Naive thymus-derived CD4-positive, alpha-beta T cell (primary cell): Measurements from ENCODE around the gene DENND10. TPM values are rescaled to one million over a fixed set of nuclear protein-coding genes. Genes with fewer than 3 reads are reported as not detected.

Source experiments
- ATAC-seq: fragments of 150-1000 bp; cut with Tn5 transposase; 2 replicates; pipeline ENCODE4 v1.10.0; 2021; ENCODE audit warnings: mild to moderate bottlenecking, moderate library complexity
- CTCF ChIA-PET: fragments of 350-600 bp; sonication (Branson Sonifier 250); formaldehyde crosslinking; loops from one replicate; lab custom pipeline; 2021; ENCODE audit warnings: antibody characterized with exemption; lab: Charles Lee
- POLR2A ChIA-PET: fragments of 350-600 bp; sonication (Branson Sonifier 250); formaldehyde crosslinking; loops from one replicate; lab custom pipeline; 2021; ENCODE audit warnings: antibody characterized with exemption, inconsistent platforms; lab: Charles Lee
- DNase-seq, 9 donors: peaks; one replicate each; pipeline versions ENCODE4 v3.0.0 to v3.0.0-alpha.2; 2020 to 2022; ENCODE audit warnings: mixed read lengths in 1 of 9
- H3K27ac ChIP-seq: one replicate; pipeline ENCODE4 v1.7.0; 2013; ENCODE audit warnings: mild to moderate bottlenecking, low read depth, low read length, moderate library complexity
- H3K27me3 ChIP-seq, 2 donors: one replicate each; pipeline ENCODE4 v1.7.0; 2013; ENCODE audit warnings: low read length in 2 of 2, mild to moderate bottlenecking in 2 of 2, moderate library complexity in 2 of 2; ENCODE audit not compliant: control insufficient read depth in 2 of 2, insufficient read depth in 2 of 2
- H3K36me3 ChIP-seq, 3 experiments: 1 replicate in 2 of 3; 2 replicates in 1 of 3; pipeline ENCODE4 v1.7.0; 2013; ENCODE audit warnings: low read length in 3 of 3, mild to moderate bottlenecking in 3 of 3, moderate library complexity in 1 of 3; ENCODE audit not compliant: insufficient read depth in 3 of 3, control insufficient read depth in 2 of 3
- H3K4me1 ChIP-seq, 2 donors: one replicate each; pipeline ENCODE4 v1.7.0; 2013; ENCODE audit warnings: low read length in 2 of 2, mild to moderate bottlenecking in 2 of 2, moderate library complexity in 1 of 2; ENCODE audit not compliant: control insufficient read depth in 2 of 2, insufficient read depth in 2 of 2
- H3K4me3 ChIP-seq: 2 replicates; pipeline ENCODE4 v1.7.0; 2013; ENCODE audit warnings: mild to moderate bottlenecking, low read length
- H3K9me3 ChIP-seq, 3 experiments: 1 replicate in 2 of 3; 2 replicates in 1 of 3; pipeline ENCODE4 v1.7.0; 2013; ENCODE audit warnings: low read length in 3 of 3; ENCODE audit not compliant: control insufficient read depth in 2 of 3
- H3K27ac Mint-ChIP-seq, 9 donors: one replicate each; pipeline ENCODE4 v1.8.0; 2020 to 2022; ENCODE audit warnings: mixed read lengths in 9 of 9, mild to moderate bottlenecking in 8 of 9, moderate library complexity in 5 of 9, inconsistent platforms in 2 of 9
- H3K27me3 Mint-ChIP-seq, 5 donors: one replicate each; pipeline ENCODE4 v1.8.0; 2021 to 2022; ENCODE audit warnings: mixed read lengths in 5 of 5, mild to moderate bottlenecking in 1 of 5
- H3K36me3 Mint-ChIP-seq, 5 donors: one replicate each; pipeline ENCODE4 v1.8.0; 2020 to 2022; ENCODE audit warnings: mixed read lengths in 5 of 5, mild to moderate bottlenecking in 3 of 5, inconsistent platforms in 1 of 5
- H3K4me1 Mint-ChIP-seq, 7 donors: one replicate each; pipeline ENCODE4 v1.8.0; 2020 to 2022; ENCODE audit warnings: mixed read lengths in 7 of 7, mild to moderate bottlenecking in 3 of 7, inconsistent platforms in 1 of 7
- H3K4me3 Mint-ChIP-seq, 10 donors: one replicate each; pipeline ENCODE4 v1.8.0; 2020 to 2022; ENCODE audit warnings: mild to moderate bottlenecking in 10 of 10, mixed read lengths in 10 of 10, moderate library complexity in 6 of 10, inconsistent platforms in 2 of 10
- H3K9me3 Mint-ChIP-seq, 11 donors: one replicate each; pipeline ENCODE4 v1.8.0; 2020 to 2022; ENCODE audit warnings: mixed read lengths in 11 of 11, mild to moderate bottlenecking in 4 of 11, inconsistent platforms in 1 of 11, moderate library complexity in 1 of 11
- intact Hi-C, 2 donors: fragments of 100-400 bp; cut with micrococcal nuclease; formaldehyde crosslinking; loops; one replicate each; pipeline ENCODE4 v1.15.1; 2023
- polyA plus RNA-seq, 2 donors: library from polyadenylated mRNA; unstranded; fragments of 300-500 nt; fragmentation: Illumina TruSeq; gene quantifications; one replicate each; pipeline ENCODE4 v1.2.3, GENCODE V29; 2021
- total RNA-seq, 6 experiments: library from RNA in 5 of 6; stranded (reverse) in 5 of 6; gene quantifications; 1 replicate in 5 of 6; 2 replicates in 1 of 6; pipeline ENCODE4 v1.2.3 and lab custom pipeline; 2021 to 2026

Gene DENND10
- total and polyA plus RNA-seq, 7 experiments from 2014 or later = 22.1 to 41.7 (median 28.8) TPM

DNA sequence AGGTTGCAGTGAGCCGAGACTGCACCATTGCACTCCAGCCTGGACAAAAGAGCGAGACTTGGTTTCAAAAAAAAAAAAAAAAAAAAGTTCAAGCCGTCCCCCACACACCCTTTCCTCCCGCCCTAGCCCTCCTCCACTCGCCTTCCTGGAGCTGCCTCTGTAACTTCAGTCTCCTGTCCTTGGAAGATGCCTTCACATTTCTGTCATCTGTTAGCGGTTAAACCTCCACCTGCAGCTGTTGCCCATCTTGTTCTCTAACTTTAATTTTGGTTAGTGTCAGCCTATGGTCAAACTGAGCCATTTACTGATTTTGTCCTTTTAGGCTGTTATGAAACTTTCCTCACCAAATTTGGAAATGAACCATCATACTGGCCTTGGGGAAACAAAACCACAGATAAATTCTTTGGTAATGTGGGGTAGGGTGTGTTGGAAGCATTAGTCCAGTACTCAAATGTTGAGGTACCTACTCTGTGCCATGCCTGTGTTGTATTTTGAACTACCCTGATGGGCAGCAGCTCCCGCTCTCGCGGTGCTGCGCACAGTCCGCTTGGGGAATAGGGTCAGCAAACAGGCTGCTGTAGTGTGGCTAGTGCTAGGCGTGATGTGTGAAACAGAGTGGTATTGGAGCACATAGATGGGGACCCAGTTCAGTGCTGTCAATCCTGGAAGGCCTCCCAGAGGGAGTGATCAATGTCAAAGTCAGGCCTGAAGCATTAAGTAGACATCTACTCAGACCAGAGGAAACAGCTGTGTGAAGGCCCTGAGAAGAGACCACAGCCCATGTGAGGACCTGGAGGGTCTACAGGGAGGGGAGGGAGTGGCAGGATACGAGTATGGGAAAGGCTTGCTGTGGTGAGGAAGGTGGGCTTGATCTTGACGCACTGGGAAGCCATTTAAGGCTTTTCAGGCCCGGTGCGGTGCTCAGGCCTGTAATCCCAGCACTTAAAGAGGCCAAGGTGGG lies 34.7 kb downstream of the DENND10 start:
- ChIA-PET CTCF (interaction anchor here (0.7 to 2.6 kb wide), 2 partner anchors 60 to 545 kb away, joined by 3 to 8 read pairs; no protein-coding TSS in a partner anchor), POLR2A (interaction anchor here (0.5 to 0.6 kb wide), 2 partner anchors 53 to 145 kb away, joined by 3 read pairs; no protein-coding TSS in a partner anchor)
- intact Hi-C loops = loop anchor here (1.0 to 2.0 kb wide), 4 partner anchors 60 to 405 kb away; no protein-coding TSS in a partner anchor
- ATAC-seq = no peak
- no peaks in the 10 kb centered on the region for H3K4me1 ChIP-seq
- H3K27me3 Mint-ChIP-seq = no peaks in the 10 kb centered on the region
- H3K4me1 Mint-ChIP-seq = peaks cover 5 to 31% (median 13%) of the 10 kb centered on the region in 7 donors
- H3K36me3 ChIP-seq = peaks cover 0 to 22% (median 0%) of the 10 kb centered on the region in 3 experiments
- DNase-seq = no peak
- H3K4me3 Mint-ChIP-seq = no peak overlapping the region
- H3K27me3 ChIP-seq = no peaks in the 10 kb centered on the region
- peaks cover 3 to 25% (median 16%) of the 10 kb centered on the region in 5 donors for H3K36me3 Mint-ChIP-seq
- H3K27ac ChIP-seq = no peak overlapping the region
- H3K9me3 Mint-ChIP-seq = peaks cover 0 to 2% (median 0%) of the 10 kb centered on the region in 11 donors
- H3K4me3 ChIP-seq = no peak overlapping the region
- H3K27ac Mint-ChIP-seq = peak overlapping the region in 6 of 9 donors; percentile 45 to 84 (median 62)
- H3K9me3 ChIP-seq = no peaks in the 10 kb centered on the region

DNA sequence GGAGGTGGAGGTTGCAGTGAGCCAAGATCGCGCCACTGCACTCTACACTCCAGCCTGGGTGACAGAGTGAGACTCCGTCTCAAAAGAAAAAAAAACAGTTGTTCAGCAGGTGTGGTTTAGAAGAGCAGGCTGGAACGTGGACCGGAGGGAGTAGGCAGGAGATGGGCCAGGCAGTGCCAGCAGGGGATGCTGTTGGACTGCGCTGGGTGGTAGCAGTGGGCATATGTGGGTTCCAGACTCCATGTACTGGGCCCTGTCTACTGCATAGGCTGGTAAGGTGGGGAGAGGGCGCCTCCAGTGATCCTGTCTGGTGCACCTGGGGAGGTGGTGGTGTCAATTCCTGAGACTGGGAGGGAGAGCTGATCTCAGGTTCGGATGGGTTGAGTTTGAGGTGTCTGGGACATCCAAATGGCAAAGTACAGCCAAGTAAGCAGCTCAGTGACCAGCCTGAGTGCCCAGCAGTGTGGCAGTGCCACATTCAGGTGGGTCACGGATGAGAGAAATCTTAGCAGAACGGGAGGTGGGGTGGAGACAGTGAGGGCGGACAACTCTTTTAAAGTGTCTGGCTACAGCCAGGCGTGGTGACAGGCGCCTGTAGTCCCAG lies 35.7 kb downstream of the DENND10 start:
- H3K9me3 Mint-ChIP-seq = no peaks in the 10 kb centered on the region
- Histone ChIP-seq H3K9me3 (no peaks in the 10 kb centered on the region), H3K27me3 (no peaks in the 10 kb centered on the region), H3K36me3 (peaks cover 0 to 21% (median 0%) of the 10 kb centered on the region in 3 experiments), H3K27ac (no peak overlapping the region), H3K4me1 (no peaks in the 10 kb centered on the region), H3K4me3 (no peak overlapping the region)
- intact Hi-C loops = loop anchor here (1.0 to 2.0 kb wide), 4 partner anchors 59 to 404 kb away; no protein-coding TSS in a partner anchor
- peaks cover 0 to 25% (median 12%) of the 10 kb centered on the region in 5 donors for H3K36me3 Mint-ChIP-seq
- DNase-seq (peak; percentile 18 to 58 (median 42)), ATAC-seq (peak; percentile 85)
- H3K27ac Mint-ChIP-seq = peak overlapping the region; percentile 49 to 92 (median 62)
- H3K27me3 Mint-ChIP-seq = no peaks in the 10 kb centered on the region
- peaks cover 5 to 26% (median 11%) of the 10 kb centered on the region in 7 donors for H3K4me1 Mint-ChIP-seq
- H3K4me3 Mint-ChIP-seq = no peak overlapping the region
- CTCF ChIA-PET = interaction anchor here (0.7 to 2.6 kb wide), 3 partner anchors 51 to 545 kb away, joined by 3 to 8 read pairs (median 3); no protein-coding TSS in a partner anchor
- POLR2A ChIA-PET = interaction anchor here (0.6 kb wide), 1 partner anchor 52 kb away, joined by 3 read pairs; no protein-coding TSS in a partner anchor

DNA sequence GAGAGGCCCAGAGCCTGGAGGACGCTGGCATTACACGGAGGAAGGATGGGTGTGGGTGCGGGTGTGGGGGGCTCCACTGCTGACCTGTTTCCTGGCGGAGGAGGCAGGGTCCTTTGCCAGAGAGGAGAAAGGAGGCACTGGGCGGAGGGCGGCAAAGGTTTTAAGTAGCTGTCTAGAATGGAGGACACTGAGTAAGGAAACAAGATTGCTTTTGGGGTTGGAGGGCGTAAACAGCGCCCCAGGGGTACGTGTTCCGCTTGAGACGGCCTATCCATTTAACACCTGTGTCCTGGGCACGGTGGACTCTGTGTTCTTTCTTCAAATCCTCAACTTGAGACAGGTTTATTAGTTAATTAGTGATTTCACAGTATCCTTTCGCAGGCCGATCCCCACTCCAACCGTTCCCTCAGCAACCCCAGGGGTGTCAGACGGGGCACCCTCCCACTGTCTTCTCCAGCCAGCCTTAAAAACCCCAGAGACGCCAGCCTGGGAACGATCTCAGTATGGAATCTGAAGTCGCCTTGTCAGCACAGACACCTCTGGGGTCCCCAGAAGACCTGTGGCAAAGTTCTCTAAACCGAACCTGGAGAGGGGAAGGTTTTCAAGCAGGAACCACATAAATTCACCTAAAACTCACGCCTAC lies 36.8 kb downstream of the DENND10 start:
- peaks cover 0 to 25% (median 11%) of the 10 kb centered on the region in 5 donors for H3K36me3 Mint-ChIP-seq
- intact Hi-C loops = no loop called here
- no peak overlapping the region for H3K4me3 Mint-ChIP-seq
- ATAC-seq = no peak
- H3K9me3 ChIP-seq = no peaks in the 10 kb centered on the region
- H3K27ac ChIP-seq = no peak overlapping the region
- H3K4me1 Mint-ChIP-seq = peaks cover 4 to 19% (median 6%) of the 10 kb centered on the region in 7 donors
- H3K27ac Mint-ChIP-seq = peak overlapping the region in 4 of 9 donors; percentile 19 to 63 (median 30)
- no peak overlapping the region for H3K4me3 ChIP-seq
- no peaks in the 10 kb centered on the region for H3K27me3 Mint-ChIP-seq
- H3K27me3 ChIP-seq = no peaks in the 10 kb centered on the region
- peaks cover 0 to 22% (median 0%) of the 10 kb centered on the region in 3 experiments for H3K36me3 ChIP-seq
- CTCF ChIA-PET = no interaction called here
- H3K4me1 ChIP-seq = no peaks in the 10 kb centered on the region
- H3K9me3 Mint-ChIP-seq = no peaks in the 10 kb centered on the region
- no peak for DNase-seq
- POLR2A ChIA-PET = no interaction called here

DNA sequence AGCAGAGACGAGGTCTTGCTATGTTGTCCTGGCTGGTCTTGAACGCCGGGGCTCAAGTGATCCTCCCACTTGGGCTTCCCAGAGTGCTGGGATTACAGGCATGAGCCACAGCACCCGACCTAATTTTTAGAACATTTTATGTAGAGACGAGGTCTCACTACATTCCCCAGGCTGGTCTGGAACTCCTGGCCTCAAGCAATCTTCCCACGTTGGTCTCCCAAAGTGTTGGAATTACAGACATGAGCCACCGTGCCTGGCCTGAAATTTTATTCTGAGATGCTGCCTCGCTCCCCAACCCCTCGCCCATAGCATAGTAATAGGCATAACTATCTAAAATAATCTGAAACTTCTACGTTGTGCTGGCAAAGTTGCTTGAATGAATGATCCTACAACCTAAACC lies 39.7 kb downstream of the DENND10 start:
- Mint-ChIP-seq H3K9me3 (no peaks in the 10 kb centered on the region), H3K27me3 (no peaks in the 10 kb centered on the region), H3K36me3 (peaks cover 0 to 31% (median 13%) of the 10 kb centered on the region in 5 donors), H3K4me1 (peaks cover 4 to 13% (median 6%) of the 10 kb centered on the region in 7 donors), H3K27ac (no peak overlapping the region), H3K4me3 (no peak overlapping the region)
- Histone ChIP-seq H3K4me1 (no peaks in the 10 kb centered on the region), H3K4me3 (no peak overlapping the region), H3K9me3 (no peaks in the 10 kb centered on the region), H3K36me3 (peaks cover 0 to 50% (median 0%) of the 10 kb centered on the region in 3 experiments), H3K27ac (no peak overlapping the region), H3K27me3 (no peaks in the 10 kb centered on the region)
- no peak for ATAC-seq
- ChIA-PET CTCF (no interaction called here), POLR2A (no interaction called here)
- intact Hi-C loops = no loop called here
- DNase-seq = no peak

DNA sequence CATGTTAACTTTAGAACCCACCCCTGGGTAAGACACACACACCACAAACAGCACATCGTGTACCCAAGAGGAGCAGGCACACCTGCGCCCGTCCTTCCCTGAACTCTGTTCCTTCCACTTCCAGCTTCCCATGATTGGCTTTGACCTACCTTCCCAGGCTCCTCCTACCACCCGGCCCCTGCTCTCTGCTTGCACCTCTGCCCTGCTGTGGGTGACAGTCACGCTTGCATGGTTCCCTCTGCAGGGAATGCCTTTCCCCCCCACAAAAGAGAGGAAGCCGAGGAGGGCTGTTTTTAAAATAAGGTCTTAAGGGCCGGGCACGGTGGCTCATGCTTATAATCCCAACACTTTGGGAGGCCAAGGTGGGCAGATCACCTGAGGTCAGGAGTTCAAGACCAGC lies 45.2 kb downstream of the DENND10 start:
- CTCF ChIA-PET = no interaction called here
- Mint-ChIP-seq H3K36me3 (peaks cover 4 to 39% (median 18%) of the 10 kb centered on the region in 5 donors), H3K27ac (peak overlapping the region in 3 of 9 donors; percentile 34 to 58 (median 43)), H3K4me3 (no peak overlapping the region), H3K4me1 (peaks cover 0 to 6% (median 0%) of the 10 kb centered on the region in 7 donors), H3K27me3 (no peaks in the 10 kb centered on the region), H3K9me3 (peaks cover 0 to 3% (median 0%) of the 10 kb centered on the region in 11 donors)
- ATAC-seq (no peak), DNase-seq (no peak)
- Histone ChIP-seq H3K27me3 (no peaks in the 10 kb centered on the region), H3K4me1 (no peaks in the 10 kb centered on the region), H3K4me3 (no peak overlapping the region), H3K36me3 (peaks cover 0 to 74% (median 3%) of the 10 kb centered on the region in 3 experiments), H3K9me3 (no peaks in the 10 kb centered on the region), H3K27ac (no peak overlapping the region)
- intact Hi-C loops = no loop called here
- POLR2A ChIA-PET = no interaction called here

DNA sequence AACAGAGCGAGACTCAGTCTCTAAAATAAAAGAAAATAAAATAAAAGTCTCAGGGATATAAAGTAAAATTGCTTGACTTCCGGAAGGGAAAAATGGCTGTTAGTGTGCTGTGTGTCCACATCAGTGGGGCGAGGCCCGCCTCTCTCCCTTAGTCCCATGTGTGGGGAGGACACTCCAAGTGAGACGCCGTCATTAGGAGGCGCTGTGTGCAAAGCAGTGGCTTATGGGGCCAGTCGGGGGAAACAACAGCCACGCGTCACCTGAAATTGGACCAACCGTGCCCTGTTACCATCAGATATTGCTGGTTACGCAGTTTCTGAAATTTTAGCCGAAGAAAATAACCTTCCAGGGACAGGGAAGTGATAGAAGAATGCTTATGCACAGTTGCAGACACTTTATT lies 45.8 kb downstream of the DENND10 start:
- H3K27me3 Mint-ChIP-seq = no peaks in the 10 kb centered on the region
- H3K36me3 Mint-ChIP-seq = peaks cover 4 to 45% (median 21%) of the 10 kb centered on the region in 5 donors
- H3K27ac Mint-ChIP-seq = peak overlapping the region in 1 of 9 donors; percentile 10
- no peak overlapping the region for H3K27ac ChIP-seq
- no peak overlapping the region for H3K4me3 ChIP-seq
- H3K27me3 ChIP-seq = no peaks in the 10 kb centered on the region
- CTCF ChIA-PET = no interaction called here
- ATAC-seq (no peak), DNase-seq (no peak)
- H3K9me3 Mint-ChIP-seq = peaks cover 0 to 3% (median 0%) of the 10 kb centered on the region in 11 donors
- no peaks in the 10 kb centered on the region for H3K9me3 ChIP-seq
- no peak overlapping the region for H3K4me3 Mint-ChIP-seq
- H3K4me1 ChIP-seq = no peaks in the 10 kb centered on the region
- peaks cover 0 to 6% (median 0%) of the 10 kb centered on the region in 7 donors for H3K4me1 Mint-ChIP-seq
- peaks cover 0 to 80% (median 3%) of the 10 kb centered on the region in 3 experiments for H3K36me3 ChIP-seq
- intact Hi-C loops = no loop called here
- POLR2A ChIA-PET = no interaction called here
